H1 (cell line): ENCODE measurements around the gene WWP2. TPM values are rescaled to one million over a fixed set of nuclear protein-coding genes. Genes with fewer than 3 reads are reported as not detected.
A peak's percentile ranks its signal among the peaks of the same experiment; 100 is the strongest.

Experiments used
- ATF3 ChIP-seq: IDR thresholded peaks from 2 replicates; pipeline ENCODE4 v1.6.1; 2011; ENCODE audit warnings: low read depth, mild to moderate bottlenecking, low read length; ENCODE audit not compliant: insufficient read depth
- CTBP2 ChIP-seq: IDR thresholded peaks from 2 replicates; pipeline ENCODE4 v1.7.0; 2011; ENCODE audit warnings: borderline replicate concordance, mild to moderate bottlenecking, moderate library complexity, mixed read lengths, low read length; ENCODE audit not compliant: insufficient read depth, insufficient read length
- EZH2 ChIP-seq: fragments of 200-600 bp; sonication (generic); IDR thresholded peaks from 2 replicates; pipeline ENCODE4 v1.7.1; 2012; ENCODE audit warnings: low read depth, mild to moderate bottlenecking, moderate library complexity, low read length, inconsistent platforms; ENCODE audit not compliant: severe bottlenecking
- JUND ChIP-seq: IDR thresholded peaks from 2 replicates; pipeline ENCODE4 v1.6.1; 2011; ENCODE audit warnings: mild to moderate bottlenecking, improper control_type of control experiment, low read length
- NANOG ChIP-seq: IDR thresholded peaks from 2 replicates; pipeline ENCODE4 v1.6.1; 2011; ENCODE audit warnings: low read length, low read depth, mild to moderate bottlenecking, inconsistent platforms; ENCODE audit not compliant: insufficient read depth, poor library complexity, severe bottlenecking
- TAF7 ChIP-seq: optimal IDR thresholded peaks from 2 replicates; pipeline ENCODE3; 2011; ENCODE audit warnings: low read depth, mild to moderate bottlenecking, inconsistent platforms, low read length, moderate library complexity, borderline replicate concordance
- TBP ChIP-seq: IDR thresholded peaks from 2 replicates; pipeline ENCODE4 v1.6.1; 2011; ENCODE audit warnings: low read depth, low read length, improper control_type of control experiment
- polyA plus RNA-seq, 7 experiments: library from polyadenylated mRNA; depleted of rRNA in 3 of 7; stranded (reverse) in 5 of 7; unstranded in 2 of 7; fragments of >200 nt in 5 of 7; fragments of 200-250 nt in 2 of 7; gene quantifications; 1 replicate in 5 of 7; 2 replicates in 1 of 7; 4 replicates in 1 of 7; pipeline versions ENCODE4 v1.2.1 to v1.2.3, GENCODE V29; 2011 to 2013; ENCODE audit warnings: missing spikeins in 2 of 7, mixed read lengths in 2 of 7
- total RNA-seq: library from RNA; stranded (reverse); fragmentation: NEBNext Ultra II Directional; extraction: Animal tissue kit (Norgen Biotek cat#: 25700); gene quantifications from 2 replicates; pipeline ENCODE4 v1.2.1, GENCODE V29; 2021
- TF ChIP-seq, protein P1 (sequence below): fragments of 300-600 bp; sonication (generic); IDR thresholded peaks from 2 replicates; pipeline ENCODE4 v1.7.1; 2012; ENCODE audit warnings: low read length, moderate library complexity, mild to moderate bottlenecking, inconsistent platforms; ENCODE audit not compliant: insufficient replicate concordance
- TF ChIP-seq, protein P2 (sequence below): IDR thresholded peaks from 2 replicates; pipeline ENCODE4 v1.6.1; 2011; ENCODE audit warnings: low read length, improper control_type of control experiment

The WWP2 gene
- total and polyA plus RNA-seq, 2 of the 8 experiments (the other 6 are each of a cell fraction or from before 2014, with no cell fraction given): 14.1 to 42.2 TPM

GRCh38 chr16:69798466-69798865 is 36.3 kb downstream of the WWP2 start (continued):
- TF ChIP-seq, protein P1, sequence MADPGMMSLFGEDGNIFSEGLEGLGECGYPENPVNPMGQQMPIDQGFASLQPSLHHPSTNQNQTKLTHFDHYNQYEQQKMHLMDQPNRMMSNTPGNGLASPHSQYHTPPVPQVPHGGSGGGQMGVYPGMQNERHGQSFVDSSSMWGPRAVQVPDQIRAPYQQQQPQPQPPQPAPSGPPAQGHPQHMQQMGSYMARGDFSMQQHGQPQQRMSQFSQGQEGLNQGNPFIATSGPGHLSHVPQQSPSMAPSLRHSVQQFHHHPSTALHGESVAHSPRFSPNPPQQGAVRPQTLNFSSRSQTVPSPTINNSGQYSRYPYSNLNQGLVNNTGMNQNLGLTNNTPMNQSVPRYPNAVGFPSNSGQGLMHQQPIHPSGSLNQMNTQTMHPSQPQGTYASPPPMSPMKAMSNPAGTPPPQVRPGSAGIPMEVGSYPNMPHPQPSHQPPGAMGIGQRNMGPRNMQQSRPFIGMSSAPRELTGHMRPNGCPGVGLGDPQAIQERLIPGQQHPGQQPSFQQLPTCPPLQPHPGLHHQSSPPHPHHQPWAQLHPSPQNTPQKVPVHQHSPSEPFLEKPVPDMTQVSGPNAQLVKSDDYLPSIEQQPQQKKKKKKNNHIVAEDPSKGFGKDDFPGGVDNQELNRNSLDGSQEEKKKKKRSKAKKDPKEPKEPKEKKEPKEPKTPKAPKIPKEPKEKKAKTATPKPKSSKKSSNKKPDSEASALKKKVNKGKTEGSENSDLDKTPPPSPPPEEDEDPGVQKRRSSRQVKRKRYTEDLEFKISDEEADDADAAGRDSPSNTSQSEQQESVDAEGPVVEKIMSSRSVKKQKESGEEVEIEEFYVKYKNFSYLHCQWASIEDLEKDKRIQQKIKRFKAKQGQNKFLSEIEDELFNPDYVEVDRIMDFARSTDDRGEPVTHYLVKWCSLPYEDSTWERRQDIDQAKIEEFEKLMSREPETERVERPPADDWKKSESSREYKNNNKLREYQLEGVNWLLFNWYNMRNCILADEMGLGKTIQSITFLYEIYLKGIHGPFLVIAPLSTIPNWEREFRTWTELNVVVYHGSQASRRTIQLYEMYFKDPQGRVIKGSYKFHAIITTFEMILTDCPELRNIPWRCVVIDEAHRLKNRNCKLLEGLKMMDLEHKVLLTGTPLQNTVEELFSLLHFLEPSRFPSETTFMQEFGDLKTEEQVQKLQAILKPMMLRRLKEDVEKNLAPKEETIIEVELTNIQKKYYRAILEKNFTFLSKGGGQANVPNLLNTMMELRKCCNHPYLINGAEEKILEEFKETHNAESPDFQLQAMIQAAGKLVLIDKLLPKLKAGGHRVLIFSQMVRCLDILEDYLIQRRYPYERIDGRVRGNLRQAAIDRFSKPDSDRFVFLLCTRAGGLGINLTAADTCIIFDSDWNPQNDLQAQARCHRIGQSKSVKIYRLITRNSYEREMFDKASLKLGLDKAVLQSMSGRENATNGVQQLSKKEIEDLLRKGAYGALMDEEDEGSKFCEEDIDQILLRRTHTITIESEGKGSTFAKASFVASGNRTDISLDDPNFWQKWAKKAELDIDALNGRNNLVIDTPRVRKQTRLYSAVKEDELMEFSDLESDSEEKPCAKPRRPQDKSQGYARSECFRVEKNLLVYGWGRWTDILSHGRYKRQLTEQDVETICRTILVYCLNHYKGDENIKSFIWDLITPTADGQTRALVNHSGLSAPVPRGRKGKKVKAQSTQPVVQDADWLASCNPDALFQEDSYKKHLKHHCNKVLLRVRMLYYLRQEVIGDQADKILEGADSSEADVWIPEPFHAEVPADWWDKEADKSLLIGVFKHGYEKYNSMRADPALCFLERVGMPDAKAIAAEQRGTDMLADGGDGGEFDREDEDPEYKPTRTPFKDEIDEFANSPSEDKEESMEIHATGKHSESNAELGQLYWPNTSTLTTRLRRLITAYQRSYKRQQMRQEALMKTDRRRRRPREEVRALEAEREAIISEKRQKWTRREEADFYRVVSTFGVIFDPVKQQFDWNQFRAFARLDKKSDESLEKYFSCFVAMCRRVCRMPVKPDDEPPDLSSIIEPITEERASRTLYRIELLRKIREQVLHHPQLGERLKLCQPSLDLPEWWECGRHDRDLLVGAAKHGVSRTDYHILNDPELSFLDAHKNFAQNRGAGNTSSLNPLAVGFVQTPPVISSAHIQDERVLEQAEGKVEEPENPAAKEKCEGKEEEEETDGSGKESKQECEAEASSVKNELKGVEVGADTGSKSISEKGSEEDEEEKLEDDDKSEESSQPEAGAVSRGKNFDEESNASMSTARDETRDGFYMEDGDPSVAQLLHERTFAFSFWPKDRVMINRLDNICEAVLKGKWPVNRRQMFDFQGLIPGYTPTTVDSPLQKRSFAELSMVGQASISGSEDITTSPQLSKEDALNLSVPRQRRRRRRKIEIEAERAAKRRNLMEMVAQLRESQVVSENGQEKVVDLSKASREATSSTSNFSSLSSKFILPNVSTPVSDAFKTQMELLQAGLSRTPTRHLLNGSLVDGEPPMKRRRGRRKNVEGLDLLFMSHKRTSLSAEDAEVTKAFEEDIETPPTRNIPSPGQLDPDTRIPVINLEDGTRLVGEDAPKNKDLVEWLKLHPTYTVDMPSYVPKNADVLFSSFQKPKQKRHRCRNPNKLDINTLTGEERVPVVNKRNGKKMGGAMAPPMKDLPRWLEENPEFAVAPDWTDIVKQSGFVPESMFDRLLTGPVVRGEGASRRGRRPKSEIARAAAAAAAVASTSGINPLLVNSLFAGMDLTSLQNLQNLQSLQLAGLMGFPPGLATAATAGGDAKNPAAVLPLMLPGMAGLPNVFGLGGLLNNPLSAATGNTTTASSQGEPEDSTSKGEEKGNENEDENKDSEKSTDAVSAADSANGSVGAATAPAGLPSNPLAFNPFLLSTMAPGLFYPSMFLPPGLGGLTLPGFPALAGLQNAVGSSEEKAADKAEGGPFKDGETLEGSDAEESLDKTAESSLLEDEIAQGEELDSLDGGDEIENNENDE: no peak
- TF ChIP-seq NANOG (no peak), JUND (0 out of 2 replicates have a peak, but pooled peaks have one; percentile 34), TBP (no peak), CTBP2 (no peak), TAF7 (no peak), EZH2 (no peak), ATF3 (no peak)
- TF ChIP-seq, protein P2, sequence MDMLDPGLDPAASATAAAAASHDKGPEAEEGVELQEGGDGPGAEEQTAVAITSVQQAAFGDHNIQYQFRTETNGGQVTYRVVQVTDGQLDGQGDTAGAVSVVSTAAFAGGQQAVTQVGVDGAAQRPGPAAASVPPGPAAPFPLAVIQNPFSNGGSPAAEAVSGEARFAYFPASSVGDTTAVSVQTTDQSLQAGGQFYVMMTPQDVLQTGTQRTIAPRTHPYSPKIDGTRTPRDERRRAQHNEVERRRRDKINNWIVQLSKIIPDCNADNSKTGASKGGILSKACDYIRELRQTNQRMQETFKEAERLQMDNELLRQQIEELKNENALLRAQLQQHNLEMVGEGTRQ: no peak
